Right atrium auricular region (tissue), 2 donors: ENCODE results near the gene NRP1. TPM values are rescaled to one million over a fixed set of nuclear protein-coding genes. Genes with fewer than 3 reads are reported as not detected.

ENCODE experiments used
- DNase-seq: peaks from one replicate; pipeline ENCODE4 v3.0.0-alpha.2; 2019; ENCODE audit warnings: low spot score
- H3K27ac ChIP-seq, 2 donors: fragments of 200-600 bp; sonication (generic); 1 replicate in 1 of 2; 2 replicates in 1 of 2; pipeline ENCODE4 v1.5.1; 2016 to 2019
- H3K27me3 ChIP-seq, 2 donors: fragments of 200-600 bp; sonication (generic); one replicate each; pipeline versions ENCODE4 v1.5.1 to v1.6.0; 2017 to 2019
- H3K36me3 ChIP-seq: fragments of 200-600 bp; sonication (generic); one replicate; pipeline ENCODE4 v1.5.1; 2016
- H3K4me1 ChIP-seq, 2 donors: fragments of 200-600 bp; sonication (generic); one replicate each; pipeline versions ENCODE4 v1.5.1 to v1.6.0; 2017 to 2019
- H3K4me3 ChIP-seq, 2 donors: fragments of 200-600 bp; sonication (generic); 1 replicate in 1 of 2; 2 replicates in 1 of 2; pipeline ENCODE4 v1.5.1; 2017 to 2019; ENCODE audit warnings: mild to moderate bottlenecking in 1 of 2, moderate library complexity in 1 of 2
- H3K9me3 ChIP-seq, 2 donors: fragments of 200-600 bp; sonication (generic); one replicate each; pipeline ENCODE4 v1.5.1; 2019
- CTCF ChIP-seq, 2 donors: fragments of 200-600 bp; sonication (generic); IDR thresholded peaks; one replicate each; pipeline ENCODE4 v1.5.1; 2019; ENCODE audit warnings: antibody characterized with exemption in 2 of 2
- total RNA-seq, 2 donors: library from RNA; depleted of rRNA; stranded (reverse); fragments of >200 nt; gene quantifications; one replicate each; pipeline ENCODE4 v1.1.0, GENCODE V29; 2016

The NRP1 gene
- total RNA-seq, 2 donors from 2014 or later = 54.6 to 83.1 TPM

DNA sequence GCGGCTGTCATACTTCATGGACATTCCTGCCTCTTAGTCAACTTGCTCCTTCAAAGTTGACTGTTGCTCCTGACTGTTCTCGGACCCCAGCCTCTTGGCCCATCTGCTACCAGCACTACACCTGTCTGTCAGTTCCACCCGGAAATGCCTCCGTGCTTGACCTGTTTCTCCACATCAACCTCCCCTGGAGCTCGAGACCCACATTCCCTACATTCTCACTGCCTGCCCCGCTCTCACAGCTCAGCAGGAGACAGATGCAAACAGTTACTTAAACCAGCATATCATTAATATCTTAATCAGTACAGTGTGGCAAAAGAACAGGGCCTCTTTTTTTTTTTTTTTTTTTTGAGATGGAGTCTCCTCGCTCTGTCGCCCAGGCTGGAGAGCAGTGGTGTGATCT lies 174.3 kb downstream of the NRP1 start:
- TF ChIP-seq CTCF (IDR thresholded peaks at IDR 0.05) = no peak
- H3K4me3 ChIP-seq = no peak overlapping the region
- no peak for DNase-seq

DNA sequence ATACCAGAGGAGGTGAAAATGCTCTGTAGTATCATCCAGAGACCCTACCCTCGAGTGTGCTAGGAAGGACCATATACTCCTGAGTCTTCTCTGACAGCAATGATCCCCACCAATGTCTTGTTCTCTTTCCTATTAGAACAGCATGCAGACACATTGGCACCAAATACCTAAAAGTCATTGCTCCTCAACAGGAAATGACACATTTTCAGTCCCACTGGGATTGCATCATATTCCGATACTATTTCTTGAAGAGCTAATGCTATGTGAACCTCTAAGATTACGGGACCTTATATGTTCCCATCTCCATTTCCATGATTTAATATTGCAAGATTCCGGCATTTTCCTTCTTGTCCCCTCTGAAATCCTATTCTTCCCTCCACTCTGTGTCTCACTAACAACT lies 177.4 kb downstream of the NRP1 start:
- Histone ChIP-seq H3K4me3 (no peak overlapping the region), H3K36me3 (no peaks in the 10 kb centered on the region), H3K4me1 (peaks cover 0 to 6% of the 10 kb centered on the region in 2 donors), H3K27ac (no peak overlapping the region), H3K27me3 (no peaks in the 10 kb centered on the region), H3K9me3 (no peaks in the 10 kb centered on the region)
- peak; percentile 1 for DNase-seq
- no peak for TF ChIP-seq CTCF (IDR thresholded peaks at IDR 0.05)

More for the DNA sequence above, 174.3 kb downstream of the NRP1 start:
- H3K27ac ChIP-seq = no peak overlapping the region
- no peaks in the 10 kb centered on the region for H3K9me3 ChIP-seq
- H3K4me1 ChIP-seq = no peaks in the 10 kb centered on the region
- no peaks in the 10 kb centered on the region for H3K36me3 ChIP-seq
- H3K27me3 ChIP-seq = no peaks in the 10 kb centered on the region

- Histone ChIP-seq H3K27ac (peak overlapping the region in 1 of 2 donors; percentile 27), H3K9me3 (no peaks in the 10 kb centered on the region), H3K4me1 (peaks cover 0 to 6% of the 10 kb centered on the region in 2 donors), H3K4me3 (no peak overlapping the region), H3K36me3 (no peaks in the 10 kb centered on the region), H3K27me3 (no peaks in the 10 kb centered on the region)
- DNase-seq = peak; percentile 55
- TF ChIP-seq CTCF (IDR thresholded peaks at IDR 0.05) = peak; percentile 28 to 54
These were observed 178.5 kb downstream of the NRP1 start for GRCh38 chr10:33155720-33156638.

DNA sequence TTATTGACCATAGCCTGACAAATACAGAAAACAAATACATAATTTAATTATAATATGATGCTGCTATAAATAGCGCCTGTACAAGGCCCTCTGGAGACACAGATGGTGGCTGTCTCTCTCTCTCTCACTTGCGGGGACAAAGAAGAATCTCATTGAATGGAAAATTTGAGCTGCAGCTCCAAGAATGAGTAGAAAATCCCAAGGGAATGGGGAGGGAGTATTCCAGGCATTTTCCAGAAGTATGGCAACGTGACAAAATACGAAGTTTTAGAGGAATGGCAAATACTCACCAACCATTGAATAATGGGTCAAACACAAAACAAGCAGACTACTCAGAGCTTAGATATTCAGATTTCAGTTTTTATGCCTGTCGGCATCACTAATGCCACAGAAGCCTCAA lies 179.9 kb downstream of the NRP1 start:
- TF ChIP-seq CTCF (IDR thresholded peaks at IDR 0.05) = no peak
- no peak overlapping the region for H3K4me3 ChIP-seq
- H3K27ac ChIP-seq = peak overlapping the region; percentile 6 to 67
- H3K4me1 ChIP-seq = peaks cover 0 to 6% of the 10 kb centered on the region in 2 donors
- H3K9me3 ChIP-seq = no peaks in the 10 kb centered on the region
- no peaks in the 10 kb centered on the region for H3K36me3 ChIP-seq
- no peaks in the 10 kb centered on the region for H3K27me3 ChIP-seq
- DNase-seq = peak; percentile 40

DNA sequence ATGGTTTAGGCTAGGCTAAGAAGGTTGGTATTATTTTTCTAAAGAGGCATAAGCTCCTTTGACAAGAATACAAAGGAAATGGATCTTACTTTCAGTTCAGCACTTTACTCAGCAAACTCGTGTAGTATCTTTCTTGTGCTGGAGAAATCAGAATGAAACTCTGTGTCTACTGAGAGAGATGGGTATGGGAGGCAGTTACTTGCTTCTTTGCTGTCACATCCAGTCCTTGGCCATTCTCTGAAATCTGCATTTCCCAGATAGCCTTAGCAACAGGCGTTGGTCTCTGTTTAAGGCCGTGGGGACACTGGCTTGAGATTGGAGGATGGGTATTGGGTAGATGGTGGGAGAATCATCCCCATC lies 180.5 kb downstream of the NRP1 start:
- no peak for DNase-seq
- Histone ChIP-seq H3K9me3 (no peaks in the 10 kb centered on the region), H3K4me3 (no peak overlapping the region), H3K27me3 (no peaks in the 10 kb centered on the region), H3K27ac (peak overlapping the region in 1 of 2 donors; percentile 67), H3K4me1 (peaks cover 0 to 6% of the 10 kb centered on the region in 2 donors), H3K36me3 (no peaks in the 10 kb centered on the region)
- TF ChIP-seq CTCF (IDR thresholded peaks at IDR 0.05) = no peak
